HG03039 (cell line): ENCODE measurements around the gene ARHGAP5.
"Not testable (repeated sequence)": the region's sequence is repeated elsewhere in the genome, so short reads cannot be mapped to it uniquely, and the experiment has no call there.

Experiments
- ATAC-seq: cut with Tn5 transposase; IDR thresholded peaks from one replicate; pipeline ENCODE4 v1.9.1; 2021; ENCODE audit warnings: mild to moderate bottlenecking, moderate library complexity; ENCODE audit not compliant: unreplicated experiment

ARHGAP5 gene

GRCh38 chr14:32104308-32104707 lies 27.2 kb downstream of the ARHGAP5 start:
- ATAC-seq = no peak

GRCh38 chr14:32104803-32105202 lies 27.7 kb downstream of the ARHGAP5 start:
- no peak for ATAC-seq

DNA sequence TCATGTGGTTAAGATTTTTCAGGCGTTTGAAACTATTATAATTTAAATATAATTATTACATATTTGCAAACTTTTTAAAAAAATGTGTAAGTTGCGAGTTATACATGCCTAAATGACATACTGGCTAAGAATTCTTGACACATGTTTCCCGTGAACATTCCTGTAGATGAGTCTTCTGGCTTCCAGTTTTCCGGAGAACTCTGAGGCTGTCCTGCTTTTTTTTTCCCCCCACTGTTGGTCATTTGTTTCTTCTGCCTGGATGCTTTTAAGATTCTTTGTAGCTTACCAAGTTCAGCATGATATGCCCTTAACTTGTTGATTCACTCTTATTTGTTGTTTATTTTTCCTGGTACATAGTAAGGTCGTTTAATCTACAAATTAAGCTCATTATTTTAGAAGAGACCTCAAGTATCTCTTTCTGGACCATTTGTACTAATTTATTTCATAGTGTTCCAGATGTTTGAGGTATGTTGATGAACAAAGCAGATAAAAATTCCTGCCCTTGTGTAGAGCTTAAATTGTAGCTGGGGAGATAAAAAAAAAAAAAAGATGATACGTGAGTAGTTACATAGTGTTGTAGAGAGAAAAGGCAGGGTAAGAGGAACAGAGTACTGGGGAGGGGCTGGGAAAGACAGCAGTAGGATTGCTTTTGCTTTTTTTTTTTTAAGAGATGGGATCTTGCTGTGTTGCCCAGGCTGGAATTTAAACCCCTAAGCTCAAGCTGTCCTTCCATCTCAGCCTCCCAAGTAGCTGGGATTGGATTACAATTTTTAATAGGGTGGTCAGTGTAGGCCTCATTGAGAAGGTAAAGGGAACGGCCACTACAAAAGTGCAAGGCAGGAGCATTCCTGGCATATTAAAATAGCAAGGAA lies 32.8 kb downstream of the ARHGAP5 start:
- no peak for ATAC-seq

DNA sequence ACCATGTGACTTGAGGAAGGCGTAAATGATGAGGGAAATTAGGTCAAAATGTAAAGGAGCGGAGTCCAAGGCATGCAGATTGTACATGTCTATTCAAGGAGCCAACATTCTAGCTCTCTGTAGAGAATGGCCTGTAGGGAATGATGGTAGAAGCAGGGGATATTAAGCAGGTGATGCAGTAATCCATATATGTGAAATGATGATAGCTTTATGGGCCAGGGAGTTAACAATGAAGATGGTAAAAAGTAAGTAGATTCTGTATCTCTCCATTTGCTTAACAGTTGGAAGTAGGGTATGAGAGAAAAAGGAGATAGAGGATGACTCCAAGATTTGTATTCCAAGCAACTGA lies 33.4 kb downstream of the ARHGAP5 start:
- no peak for ATAC-seq

DNA sequence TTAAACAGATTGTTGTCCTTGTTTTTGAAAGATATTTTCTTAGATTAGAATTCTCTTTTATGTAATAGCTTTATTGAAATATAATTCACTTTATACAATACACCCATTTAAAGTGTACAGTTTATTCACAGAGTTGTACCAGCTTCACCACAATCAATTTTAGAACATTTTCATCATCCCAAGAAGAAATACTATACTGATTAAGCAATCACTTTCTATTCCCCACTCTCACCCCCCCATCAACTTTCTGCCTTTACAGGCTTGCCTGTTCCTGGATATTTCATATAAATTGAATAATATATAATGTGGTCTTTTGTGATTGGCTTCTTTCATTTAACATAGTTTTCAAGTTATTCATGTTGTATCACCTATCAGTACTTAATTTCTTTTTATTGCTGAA lies 44.4 kb downstream of the ARHGAP5 start:
- no peak for ATAC-seq

DNA sequence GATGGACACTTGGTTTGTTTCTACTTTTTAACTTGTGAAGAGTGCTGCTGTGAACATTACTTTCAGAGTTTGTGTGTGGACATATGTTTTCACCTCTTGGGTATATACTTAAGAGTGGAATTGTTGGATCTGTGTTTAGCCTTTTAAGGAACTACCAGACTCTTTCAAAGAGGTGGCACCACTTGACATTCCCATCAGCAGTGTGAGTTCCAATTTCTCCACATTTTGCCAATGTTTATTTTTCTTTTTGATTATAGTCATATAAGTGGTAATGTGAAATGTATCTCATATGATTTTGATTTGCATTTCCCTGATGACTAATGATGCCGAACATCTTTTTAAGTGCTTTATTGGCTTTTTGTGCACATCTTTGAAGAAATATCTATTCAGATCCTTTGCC lies 44.8 kb downstream of the ARHGAP5 start:
- ATAC-seq = no peak

DNA sequence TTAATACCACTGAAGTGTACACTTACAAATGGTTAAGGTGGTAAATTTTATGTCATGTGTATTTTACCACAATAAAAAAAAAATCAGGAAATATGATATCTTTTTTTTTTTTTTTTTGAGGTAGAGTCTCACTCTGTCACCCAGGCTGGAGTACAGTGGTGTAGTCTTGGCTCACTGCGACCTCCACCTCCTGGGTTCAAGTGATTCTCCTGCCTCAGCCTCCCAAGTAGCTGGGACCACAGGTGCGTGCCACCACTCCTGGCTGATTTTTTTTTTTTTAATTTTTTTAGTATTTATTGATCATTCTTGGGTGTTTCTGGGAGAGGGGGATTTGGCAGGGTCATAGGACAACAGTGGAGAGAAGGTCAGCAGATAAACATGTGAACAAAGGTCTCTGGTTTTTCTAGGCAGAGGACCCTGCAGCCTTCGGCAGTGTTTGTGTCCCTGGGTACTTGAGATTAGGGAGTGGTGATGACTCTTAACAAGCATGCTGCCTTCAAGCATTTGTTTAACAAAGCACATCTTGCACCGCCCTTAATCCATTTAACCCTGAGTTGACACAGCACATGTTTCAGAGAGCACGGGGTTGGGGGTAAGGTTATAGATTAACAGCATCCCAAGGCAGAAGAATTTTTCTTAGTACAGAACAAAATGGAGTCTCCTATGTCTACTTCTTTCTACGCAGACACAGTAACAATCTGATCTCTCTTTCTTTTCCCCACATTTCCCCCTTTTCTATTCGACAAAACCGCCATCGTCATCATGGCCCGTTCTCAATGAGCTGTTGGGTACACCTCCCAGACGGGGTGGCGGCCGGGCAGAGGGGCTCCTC lies 50.0 kb downstream of the ARHGAP5 start:
- not testable (repeated sequence) for ATAC-seq

DNA sequence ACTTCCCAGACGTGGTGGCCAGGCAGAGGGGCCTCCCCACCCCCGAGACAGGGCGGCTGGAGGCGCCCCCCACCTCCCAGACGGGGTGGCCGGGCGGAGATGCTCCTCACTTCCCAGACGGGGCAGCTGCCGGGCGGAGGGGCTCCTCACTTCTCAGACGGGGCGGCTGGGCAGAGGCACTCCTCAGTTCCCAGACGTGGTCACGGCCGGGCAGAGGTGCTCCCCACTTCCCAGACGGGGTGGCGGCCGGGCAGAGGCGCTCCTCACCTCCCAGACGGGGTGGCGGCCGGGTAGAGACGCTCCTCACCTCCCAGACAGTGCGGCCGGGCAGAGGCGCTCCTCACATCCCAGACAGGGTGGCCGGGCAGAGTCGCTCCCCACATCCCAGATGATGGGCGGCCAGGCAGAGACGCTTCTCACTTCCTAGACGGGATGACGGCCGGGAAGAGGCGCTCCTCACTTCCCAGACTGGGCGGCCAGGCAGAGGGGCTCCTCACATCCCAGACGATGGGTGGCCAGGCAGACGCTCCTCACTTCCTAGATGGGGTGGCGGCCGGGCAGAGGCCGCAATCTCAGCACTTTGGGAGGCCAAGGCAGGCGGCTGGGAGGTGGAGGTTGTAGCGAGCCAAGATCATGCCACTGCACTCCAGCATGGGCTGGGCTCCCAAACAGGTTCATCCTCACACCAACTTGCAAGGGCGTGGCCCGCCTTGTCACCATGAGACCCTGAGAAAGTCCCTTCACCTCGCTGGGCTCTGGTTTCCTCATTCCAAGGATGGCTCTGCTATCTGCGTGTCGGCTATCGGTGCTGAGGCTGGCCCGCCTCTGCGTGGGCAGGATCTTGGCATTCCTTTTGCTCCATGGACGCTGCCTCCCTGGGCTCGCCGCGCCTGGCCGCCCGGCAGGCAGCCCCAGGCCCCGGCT lies 50.9 kb downstream of the ARHGAP5 start:
- ATAC-seq = not testable (repeated sequence)

- ATAC-seq = no peak
Measured at GRCh38 chr14:32128703-32129102, 51.6 kb downstream of the ARHGAP5 start.

DNA sequence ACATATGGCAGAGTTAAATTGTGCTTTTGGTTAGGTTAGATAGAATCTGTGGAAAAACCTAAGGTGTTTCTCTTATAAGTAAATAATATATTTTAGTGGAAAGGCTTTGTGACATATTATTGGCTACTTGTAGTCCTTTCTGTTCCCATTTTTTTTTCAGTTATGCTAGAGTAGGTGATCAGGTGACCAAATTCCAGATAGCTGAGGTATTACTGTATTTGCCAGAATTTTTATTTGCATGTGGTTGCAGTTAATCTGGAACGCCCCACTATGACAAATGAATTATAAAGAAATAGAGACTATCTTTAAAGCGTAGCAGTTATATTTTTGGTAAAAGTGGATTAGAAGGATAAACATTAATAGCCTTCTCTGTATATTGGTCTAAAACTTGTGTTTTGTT lies 52.0 kb downstream of the ARHGAP5 start:
- no peak for ATAC-seq

GRCh38 chr14:32131689-32132088 lies 54.6 kb downstream of the ARHGAP5 start:
- not testable (repeated sequence) for ATAC-seq

DNA sequence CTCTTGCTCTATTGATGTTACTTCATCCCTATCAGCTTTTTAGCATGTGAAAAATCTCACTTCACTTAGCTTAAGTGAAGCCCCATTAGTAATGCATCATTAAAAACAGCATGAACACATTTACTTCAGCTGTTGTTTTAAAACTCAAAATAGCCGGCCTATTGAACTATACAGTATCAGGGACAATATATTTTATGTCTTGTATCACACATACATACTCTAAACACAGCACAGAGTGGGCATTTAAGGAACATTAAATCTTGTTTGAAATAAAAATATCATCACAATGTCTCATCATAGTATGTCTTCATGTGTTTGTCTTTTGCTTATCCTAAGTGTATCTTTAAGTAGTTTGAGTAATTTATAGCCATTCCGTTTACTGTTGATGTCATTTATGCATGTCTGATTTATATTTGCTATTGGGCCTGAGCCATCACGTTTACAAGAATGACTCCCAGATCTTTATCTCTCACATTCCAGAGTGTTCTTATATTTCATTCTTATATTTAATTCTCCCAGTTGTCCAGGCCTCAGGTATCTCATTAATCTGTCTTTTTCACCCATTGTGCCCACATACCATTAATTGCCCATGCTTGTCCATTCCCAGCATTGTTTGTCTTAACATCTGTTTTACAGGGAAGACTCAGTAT lies 57.5 kb downstream of the ARHGAP5 start:
- no peak for ATAC-seq

DNA sequence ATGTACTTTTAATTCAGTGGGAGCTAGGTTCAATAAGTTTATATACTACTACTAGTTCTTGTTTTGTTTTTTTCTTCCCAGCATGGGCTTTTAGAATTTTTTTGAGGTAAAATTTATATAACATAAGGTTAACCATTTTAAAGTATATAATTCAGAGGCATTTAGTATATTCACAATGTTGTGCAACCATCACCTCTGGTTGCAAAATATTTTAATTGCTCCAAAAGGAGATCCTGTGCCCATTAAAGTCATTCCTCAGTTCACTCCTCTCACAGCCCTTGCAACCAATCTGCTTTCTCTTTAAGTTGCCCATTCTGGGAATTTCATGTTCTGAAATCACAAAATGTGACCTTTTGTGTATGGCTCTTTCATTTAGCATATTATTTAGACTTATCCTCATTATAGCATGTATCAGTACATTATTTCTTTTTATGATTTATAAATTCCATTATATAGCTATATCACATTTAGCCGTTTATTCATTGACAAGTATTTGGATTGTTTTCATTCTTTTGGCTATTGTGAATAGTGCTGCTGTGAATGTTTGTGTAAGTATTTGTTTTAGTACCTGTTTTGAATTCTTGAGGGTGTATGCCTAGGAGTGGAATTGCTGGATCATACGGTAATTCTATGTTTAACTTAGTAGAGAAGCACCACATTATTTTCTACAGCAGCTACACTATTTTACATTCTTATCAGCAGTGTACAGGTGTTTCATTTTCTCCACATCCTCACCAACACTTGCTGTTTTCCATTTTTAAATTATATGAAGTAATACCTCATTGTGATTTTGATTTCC lies 59.1 kb downstream of the ARHGAP5 start:
- ATAC-seq = no peak

DNA sequence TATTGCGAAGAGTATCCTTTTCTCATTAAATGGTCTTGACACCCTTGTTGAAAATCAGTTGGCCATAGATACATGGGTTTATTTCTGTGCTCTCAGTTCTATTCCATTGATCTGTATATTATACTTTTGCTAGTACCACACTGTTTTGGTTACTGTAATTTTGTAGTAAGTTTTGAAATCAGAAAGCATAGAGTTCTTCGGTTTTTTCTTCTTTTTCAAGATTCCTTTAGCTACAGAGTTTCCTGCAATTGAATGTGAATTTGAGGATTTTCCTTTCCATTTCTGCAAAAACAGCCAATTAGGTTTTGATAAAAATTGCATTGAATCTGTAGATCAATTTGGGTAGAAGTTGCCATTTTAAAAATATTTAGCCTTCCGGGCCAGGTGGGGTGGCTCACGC lies 60.2 kb downstream of the ARHGAP5 start:
- no peak for ATAC-seq

DNA sequence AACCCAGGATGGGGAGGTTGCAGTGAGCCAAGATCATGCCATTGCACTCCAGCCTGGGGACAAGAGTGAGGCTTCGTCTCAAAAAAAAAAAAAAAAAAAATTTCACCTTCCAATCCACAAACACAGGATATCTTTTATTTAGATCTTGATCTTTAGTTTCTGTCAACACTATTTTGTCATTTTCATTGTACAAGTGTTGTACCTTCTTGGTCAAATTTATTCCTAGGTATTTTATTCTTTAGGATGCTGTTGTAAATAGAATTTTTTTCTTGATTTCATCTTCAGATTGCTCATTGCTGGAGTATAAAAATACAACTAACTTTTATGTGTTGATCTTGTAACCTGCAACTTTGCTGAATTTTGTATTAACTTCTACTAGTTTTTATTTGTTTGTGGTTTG lies 60.8 kb downstream of the ARHGAP5 start:
- ATAC-seq = no peak

- no peak for ATAC-seq
Measured at GRCh38 chr14:32142341-32142740, 65.2 kb downstream of the ARHGAP5 start.

GRCh38 chr14:32142754-32143437 lies 65.8 kb downstream of the ARHGAP5 start:
- no peak for ATAC-seq

DNA sequence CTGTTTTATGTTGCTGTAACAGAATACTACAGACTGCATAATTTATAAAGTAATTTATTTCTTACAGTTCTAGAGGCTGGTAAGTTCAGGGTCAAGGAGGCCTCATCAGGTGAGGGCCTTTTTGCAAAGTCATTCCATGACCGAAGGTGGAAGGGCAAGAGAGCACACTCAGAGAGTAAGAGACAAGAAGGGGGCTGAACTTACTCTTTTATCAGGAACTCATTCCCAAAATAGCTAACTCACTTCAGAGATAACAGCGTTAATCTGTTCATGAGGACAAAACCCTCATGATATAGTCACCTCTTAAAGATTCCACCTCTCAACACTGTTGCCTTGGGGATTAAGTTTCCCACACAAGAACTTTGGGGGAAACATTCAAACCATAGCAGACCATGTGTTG lies 73.3 kb downstream of the ARHGAP5 start:
- ATAC-seq = no peak

- no peak for ATAC-seq
Measured at GRCh38 chr14:32166029-32166428, 88.9 kb downstream of the ARHGAP5 start.
